Forelimb muscle (tissue), 1 donor: ENCODE results near the gene ECEL1. TPM values are rescaled to one million over a fixed set of nuclear protein-coding genes. Genes with fewer than 3 reads are reported as not detected.

Experiments used
- polyA plus RNA-seq: library from polyadenylated mRNA; unstranded; fragments of 120-200 nt; gene quantifications from one replicate; pipeline ENCODE4 v1.2.1, GENCODE V29; 2013; ENCODE audit not compliant: insufficient read length

ECEL1 gene
- polyA plus RNA-seq, 1 donor, result 0.51 TPM

Other genes starting within 250 kb of the ECEL1 start
- not detected for gene ALPP, start 109.1 kb downstream of the ECEL1 start, polyA plus RNA-seq
- not detected for gene ALPG, start 81.0 kb downstream of the ECEL1 start, polyA plus RNA-seq
- gene ALPI, start 31.7 kb downstream of the ECEL1 start, polyA plus RNA-seq, result not detected
- 3.4 TPM for gene PRSS56, start 32.6 kb upstream of the ECEL1 start, polyA plus RNA-seq
- 180 TPM for gene CHRND, start 38.3 kb upstream of the ECEL1 start, polyA plus RNA-seq
- gene CHRNG, start 51.9 kb upstream of the ECEL1 start, polyA plus RNA-seq, result 160 TPM
- gene TIGD1, start 62.7 kb upstream of the ECEL1 start, polyA plus RNA-seq, result 6.8 TPM
- 152 TPM for gene EIF4E2, start 62.9 kb upstream of the ECEL1 start, polyA plus RNA-seq
- 30.1 TPM for gene EFHD1, start 145.8 kb upstream of the ECEL1 start, polyA plus RNA-seq
- 39.0 TPM for gene GIGYF2, start 209.5 kb upstream of the ECEL1 start, polyA plus RNA-seq